Measurements from ENCODE around the gene SERPINA1.

SERPINA1 gene

DNA sequence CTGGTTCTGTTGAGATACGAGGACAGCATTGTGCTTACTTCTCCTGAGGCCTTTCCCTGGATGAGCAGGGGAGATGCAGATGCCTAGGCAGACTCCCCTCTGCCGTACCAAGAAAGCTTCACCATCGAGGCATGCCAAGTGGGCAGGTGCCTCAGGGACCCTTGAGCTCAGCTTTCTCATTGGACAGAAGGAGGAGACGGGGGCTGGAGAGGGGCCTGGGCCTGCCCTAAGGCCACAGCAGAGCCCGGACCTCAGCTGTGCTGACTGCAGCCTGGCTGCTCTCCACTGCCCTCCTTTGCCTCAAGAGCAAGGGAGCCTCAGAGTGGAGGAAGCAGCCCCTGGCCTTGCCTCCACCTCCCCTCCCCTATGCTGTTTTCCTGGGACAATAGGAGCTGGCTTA is 23.4 kb downstream of the SERPINA1 start:
- TF ChIP-seq, protein P1, sequence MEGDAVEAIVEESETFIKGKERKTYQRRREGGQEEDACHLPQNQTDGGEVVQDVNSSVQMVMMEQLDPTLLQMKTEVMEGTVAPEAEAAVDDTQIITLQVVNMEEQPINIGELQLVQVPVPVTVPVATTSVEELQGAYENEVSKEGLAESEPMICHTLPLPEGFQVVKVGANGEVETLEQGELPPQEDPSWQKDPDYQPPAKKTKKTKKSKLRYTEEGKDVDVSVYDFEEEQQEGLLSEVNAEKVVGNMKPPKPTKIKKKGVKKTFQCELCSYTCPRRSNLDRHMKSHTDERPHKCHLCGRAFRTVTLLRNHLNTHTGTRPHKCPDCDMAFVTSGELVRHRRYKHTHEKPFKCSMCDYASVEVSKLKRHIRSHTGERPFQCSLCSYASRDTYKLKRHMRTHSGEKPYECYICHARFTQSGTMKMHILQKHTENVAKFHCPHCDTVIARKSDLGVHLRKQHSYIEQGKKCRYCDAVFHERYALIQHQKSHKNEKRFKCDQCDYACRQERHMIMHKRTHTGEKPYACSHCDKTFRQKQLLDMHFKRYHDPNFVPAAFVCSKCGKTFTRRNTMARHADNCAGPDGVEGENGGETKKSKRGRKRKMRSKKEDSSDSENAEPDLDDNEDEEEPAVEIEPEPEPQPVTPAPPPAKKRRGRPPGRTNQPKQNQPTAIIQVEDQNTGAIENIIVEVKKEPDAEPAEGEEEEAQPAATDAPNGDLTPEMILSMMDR (IDR thresholded peaks at IDR 0.05; ENCODE audit: low read length) = no peak
- TF ChIP-seq EZH2 (optimal IDR thresholded peaks at IDR 0.05; ENCODE audit: low read depth, low read length) = no peak
- TF ChIP-seq EZH2phosphoT487 (IDR thresholded peaks at IDR 0.05; ENCODE audit: low read length) = no peak
- Histone ChIP-seq H3K27ac (ENCODE audit: low read length) (no peak overlapping the region), H3K9me2 (replicated peaks; ENCODE audit: insufficient read depth, low read length) (no peaks in the 10 kb centered on the region), H3K79me2 (ENCODE audit: low read length) (no peaks in the 10 kb centered on the region), H3K9me3 (replicated peaks; ENCODE audit: insufficient read depth, low read length) (no peaks in the 10 kb centered on the region), H3K36me3 (replicated peaks; ENCODE audit: insufficient read depth, low read length) (no peaks in the 10 kb centered on the region), H4K20me1 (ENCODE audit: insufficient read depth, low read length) (no peaks in the 10 kb centered on the region), H3F3A (ENCODE audit: insufficient read depth, low read length) (no peaks in the 10 kb centered on the region), H2AFZ (ENCODE audit: low read length) (no peak overlapping the region), H3K27me3 (replicated peaks; ENCODE audit: insufficient read depth, low read length) (no peaks in the 10 kb centered on the region), H3K4me1 (ENCODE audit: low read length) (no peaks in the 10 kb centered on the region), H3K4me2 (ENCODE audit: low read depth, low read length) (no peak overlapping the region), H3K4me3 (ENCODE audit: low read length) (no peak overlapping the region), H3K9ac (ENCODE audit: low read length) (no peak overlapping the region)
- no peak for DNase-seq

DNA sequence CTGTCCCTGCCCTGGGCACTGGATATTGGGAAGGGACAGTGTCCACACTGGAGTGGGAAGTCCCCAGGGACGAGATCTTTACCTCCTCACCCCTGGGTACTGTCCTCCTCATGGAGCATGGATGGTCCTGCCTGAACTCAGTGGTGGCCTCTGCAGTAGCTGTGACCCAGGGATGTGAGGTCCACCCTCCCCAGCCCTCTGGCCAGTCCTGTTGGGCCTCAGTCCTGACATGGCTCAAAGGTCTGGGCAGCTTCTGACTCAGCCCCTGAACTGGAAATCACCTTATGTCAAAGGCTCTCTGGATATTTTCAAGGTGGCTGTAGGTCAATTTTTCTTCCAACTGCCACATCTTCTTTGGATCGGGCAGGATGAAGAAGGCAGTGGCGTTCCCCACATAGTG is 24.4 kb downstream of the SERPINA1 start:
- TF ChIP-seq EZH2 (optimal IDR thresholded peaks at IDR 0.05; ENCODE audit: low read depth, low read length) (no peak), EZH2phosphoT487 (IDR thresholded peaks at IDR 0.05; ENCODE audit: low read length) (no peak)
- TF ChIP-seq, protein P1 (IDR thresholded peaks at IDR 0.05; ENCODE audit: low read length) = no peak

DNA sequence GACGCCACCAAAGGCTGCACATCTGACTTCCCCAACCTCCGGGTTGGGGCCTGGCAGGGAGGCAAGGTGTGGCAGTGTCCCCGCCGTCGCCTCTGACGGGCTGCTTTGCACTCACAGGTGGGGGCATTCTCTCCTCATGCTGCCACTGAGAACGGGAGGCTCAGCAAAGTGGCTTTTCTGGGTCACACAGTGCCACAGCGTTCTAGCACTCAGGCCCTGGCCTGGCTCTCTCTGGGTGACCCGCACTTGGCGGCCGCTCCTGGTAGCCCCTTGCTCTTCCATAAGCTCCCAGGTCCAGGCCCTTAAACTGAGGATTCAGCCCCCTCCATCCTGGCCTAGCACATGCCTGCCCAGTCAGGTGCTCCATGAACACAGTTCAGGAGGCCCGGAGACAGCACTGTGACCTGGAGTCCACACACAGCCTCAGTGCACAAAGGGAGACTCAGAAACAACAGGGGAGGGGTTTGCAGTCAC is 25.2 kb downstream of the SERPINA1 start:
- Histone ChIP-seq H3K9me2 (replicated peaks; ENCODE audit: insufficient read depth, low read length) (no peaks in the 10 kb centered on the region), H3K4me3 (ENCODE audit: low read length) (no peak overlapping the region), H3K9ac (ENCODE audit: low read length) (no peak overlapping the region), H2AFZ (ENCODE audit: low read length) (no peak overlapping the region), H3K9me3 (replicated peaks; ENCODE audit: insufficient read depth, low read length) (no peaks in the 10 kb centered on the region), H3K79me2 (ENCODE audit: low read length) (no peaks in the 10 kb centered on the region), H3F3A (ENCODE audit: insufficient read depth, low read length) (no peaks in the 10 kb centered on the region), H3K36me3 (replicated peaks; ENCODE audit: insufficient read depth, low read length) (no peaks in the 10 kb centered on the region), H4K20me1 (ENCODE audit: insufficient read depth, low read length) (no peaks in the 10 kb centered on the region), H3K27me3 (replicated peaks; ENCODE audit: insufficient read depth, low read length) (no peaks in the 10 kb centered on the region), H3K27ac (ENCODE audit: low read length) (no peak overlapping the region), H3K4me2 (ENCODE audit: low read depth, low read length) (no peak overlapping the region), H3K4me1 (ENCODE audit: low read length) (no peaks in the 10 kb centered on the region)
- no peak for DNase-seq
- no peak for TF ChIP-seq EZH2 (optimal IDR thresholded peaks at IDR 0.05; ENCODE audit: low read depth, low read length)
- TF ChIP-seq, protein P1 (IDR thresholded peaks at IDR 0.05; ENCODE audit: low read length) = no peak
- no peak for TF ChIP-seq EZH2phosphoT487 (IDR thresholded peaks at IDR 0.05; ENCODE audit: low read length)

More for the DNA sequence above, 24.4 kb downstream of the SERPINA1 start:
- Histone ChIP-seq H3K36me3 (replicated peaks; ENCODE audit: insufficient read depth, low read length) (no peaks in the 10 kb centered on the region), H3K4me2 (ENCODE audit: low read depth, low read length) (no peak overlapping the region), H3K4me1 (ENCODE audit: low read length) (no peaks in the 10 kb centered on the region), H3F3A (ENCODE audit: insufficient read depth, low read length) (no peaks in the 10 kb centered on the region), H4K20me1 (ENCODE audit: insufficient read depth, low read length) (no peaks in the 10 kb centered on the region), H3K27ac (ENCODE audit: low read length) (no peak overlapping the region), H3K9me3 (replicated peaks; ENCODE audit: insufficient read depth, low read length) (no peaks in the 10 kb centered on the region), H3K4me3 (ENCODE audit: low read length) (no peak overlapping the region), H3K27me3 (replicated peaks; ENCODE audit: insufficient read depth, low read length) (no peaks in the 10 kb centered on the region), H3K9me2 (replicated peaks; ENCODE audit: insufficient read depth, low read length) (no peaks in the 10 kb centered on the region), H3K79me2 (ENCODE audit: low read length) (no peaks in the 10 kb centered on the region), H2AFZ (ENCODE audit: low read length) (no peak overlapping the region), H3K9ac (ENCODE audit: low read length) (no peak overlapping the region)
- DNase-seq = no peak
